ENCODE data around the gene BARX2. TPM values are rescaled to one million over a fixed set of nuclear protein-coding genes. Genes with fewer than 3 reads are reported as not detected.
"Not testable (repeated sequence)": the region's sequence is repeated elsewhere in the genome, so short reads cannot be mapped to it uniquely, and the experiment has no call there.

Gene BARX2
- polyA plus RNA-seq (not detected in 2 replicates), polyA minus RNA-seq (not detected in 2 replicates)

GRCh38 chr11:129375751-129376657 lies at the start of gene BARX2:
TSS of gene BARX2 (plus strand) at chr11:129375848. CDS start at chr11:129376036, 188 bp downstream.
- no peak for TF ChIP-seq POLR2AphosphoS5 (IDR thresholded peaks at IDR 0.05)
- TF ChIP-seq EZH2 (IDR thresholded peaks at IDR 0.05; ENCODE audit: borderline replicate concordance, insufficient read depth, low read length, poor library complexity, severe bottlenecking): no peak
- TF ChIP-seq, protein P1, sequence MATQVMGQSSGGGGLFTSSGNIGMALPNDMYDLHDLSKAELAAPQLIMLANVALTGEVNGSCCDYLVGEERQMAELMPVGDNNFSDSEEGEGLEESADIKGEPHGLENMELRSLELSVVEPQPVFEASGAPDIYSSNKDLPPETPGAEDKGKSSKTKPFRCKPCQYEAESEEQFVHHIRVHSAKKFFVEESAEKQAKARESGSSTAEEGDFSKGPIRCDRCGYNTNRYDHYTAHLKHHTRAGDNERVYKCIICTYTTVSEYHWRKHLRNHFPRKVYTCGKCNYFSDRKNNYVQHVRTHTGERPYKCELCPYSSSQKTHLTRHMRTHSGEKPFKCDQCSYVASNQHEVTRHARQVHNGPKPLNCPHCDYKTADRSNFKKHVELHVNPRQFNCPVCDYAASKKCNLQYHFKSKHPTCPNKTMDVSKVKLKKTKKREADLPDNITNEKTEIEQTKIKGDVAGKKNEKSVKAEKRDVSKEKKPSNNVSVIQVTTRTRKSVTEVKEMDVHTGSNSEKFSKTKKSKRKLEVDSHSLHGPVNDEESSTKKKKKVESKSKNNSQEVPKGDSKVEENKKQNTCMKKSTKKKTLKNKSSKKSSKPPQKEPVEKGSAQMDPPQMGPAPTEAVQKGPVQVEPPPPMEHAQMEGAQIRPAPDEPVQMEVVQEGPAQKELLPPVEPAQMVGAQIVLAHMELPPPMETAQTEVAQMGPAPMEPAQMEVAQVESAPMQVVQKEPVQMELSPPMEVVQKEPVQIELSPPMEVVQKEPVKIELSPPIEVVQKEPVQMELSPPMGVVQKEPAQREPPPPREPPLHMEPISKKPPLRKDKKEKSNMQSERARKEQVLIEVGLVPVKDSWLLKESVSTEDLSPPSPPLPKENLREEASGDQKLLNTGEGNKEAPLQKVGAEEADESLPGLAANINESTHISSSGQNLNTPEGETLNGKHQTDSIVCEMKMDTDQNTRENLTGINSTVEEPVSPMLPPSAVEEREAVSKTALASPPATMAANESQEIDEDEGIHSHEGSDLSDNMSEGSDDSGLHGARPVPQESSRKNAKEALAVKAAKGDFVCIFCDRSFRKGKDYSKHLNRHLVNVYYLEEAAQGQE (IDR thresholded peaks at IDR 0.05; ENCODE audit: borderline replicate concordance): no peak
- peak; percentile 78 for TF ChIP-seq SMC3 (conservative IDR thresholded peaks at IDR 0.05; ENCODE audit: poor library complexity)
- no peak for TF ChIP-seq EP300 (conservative IDR thresholded peaks at IDR 0.05; ENCODE audit: poor library complexity, severe bottlenecking)
- no peak for TF ChIP-seq TAF1 (IDR thresholded peaks at IDR 0.05; ENCODE audit: low read depth)
- TF ChIP-seq RAD21 (conservative IDR thresholded peaks at IDR 0.05): peak; percentile 67
- TF ChIP-seq MXI1 (conservative IDR thresholded peaks at IDR 0.05; ENCODE audit: poor library complexity, severe bottlenecking): no peak
- TF ChIP-seq, protein P2, sequence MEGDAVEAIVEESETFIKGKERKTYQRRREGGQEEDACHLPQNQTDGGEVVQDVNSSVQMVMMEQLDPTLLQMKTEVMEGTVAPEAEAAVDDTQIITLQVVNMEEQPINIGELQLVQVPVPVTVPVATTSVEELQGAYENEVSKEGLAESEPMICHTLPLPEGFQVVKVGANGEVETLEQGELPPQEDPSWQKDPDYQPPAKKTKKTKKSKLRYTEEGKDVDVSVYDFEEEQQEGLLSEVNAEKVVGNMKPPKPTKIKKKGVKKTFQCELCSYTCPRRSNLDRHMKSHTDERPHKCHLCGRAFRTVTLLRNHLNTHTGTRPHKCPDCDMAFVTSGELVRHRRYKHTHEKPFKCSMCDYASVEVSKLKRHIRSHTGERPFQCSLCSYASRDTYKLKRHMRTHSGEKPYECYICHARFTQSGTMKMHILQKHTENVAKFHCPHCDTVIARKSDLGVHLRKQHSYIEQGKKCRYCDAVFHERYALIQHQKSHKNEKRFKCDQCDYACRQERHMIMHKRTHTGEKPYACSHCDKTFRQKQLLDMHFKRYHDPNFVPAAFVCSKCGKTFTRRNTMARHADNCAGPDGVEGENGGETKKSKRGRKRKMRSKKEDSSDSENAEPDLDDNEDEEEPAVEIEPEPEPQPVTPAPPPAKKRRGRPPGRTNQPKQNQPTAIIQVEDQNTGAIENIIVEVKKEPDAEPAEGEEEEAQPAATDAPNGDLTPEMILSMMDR (IDR thresholded peaks at IDR 0.05; ENCODE audit: poor library complexity, severe bottlenecking): peak; percentile 69
- no peaks in the 10 kb centered on the region for H3K79me2 ChIP-seq (replicated peaks; ENCODE audit: insufficient read depth, low read length)
- H2AFZ ChIP-seq (ENCODE audit: low read depth, low read length): no peak within 1 kb of the TSS
- no peaks in the 10 kb centered on the region for H4K20me1 ChIP-seq (ENCODE audit: insufficient read depth)
- H3K4me3 ChIP-seq (ENCODE audit: low read length): peak within 1 kb of the TSS; percentile 67
- H3K27ac ChIP-seq (ENCODE audit: low read length): no peak within 1 kb of the TSS
- peaks cover 77% of the 10 kb centered on the region for H3K27me3 ChIP-seq (ENCODE audit: insufficient read depth, low read depth, low read length)
- H3F3A ChIP-seq (ENCODE audit: insufficient read depth, low read length, poor library complexity, severe bottlenecking): no peaks in the 10 kb centered on the region
- no peak within 1 kb of the TSS for H3K9ac ChIP-seq (ENCODE audit: low read length)
- H3K4me2 ChIP-seq (ENCODE audit: low read length): peak within 1 kb of the TSS; percentile 41
- H3K36me3 ChIP-seq (ENCODE audit: insufficient read depth, low read length): no peaks in the 10 kb centered on the region
- no peaks in the 10 kb centered on the region for H3K9me3 ChIP-seq (ENCODE audit: low read length)
- H3K9me2 ChIP-seq (ENCODE audit: insufficient read depth, low read length): no peaks in the 10 kb centered on the region

DNA sequence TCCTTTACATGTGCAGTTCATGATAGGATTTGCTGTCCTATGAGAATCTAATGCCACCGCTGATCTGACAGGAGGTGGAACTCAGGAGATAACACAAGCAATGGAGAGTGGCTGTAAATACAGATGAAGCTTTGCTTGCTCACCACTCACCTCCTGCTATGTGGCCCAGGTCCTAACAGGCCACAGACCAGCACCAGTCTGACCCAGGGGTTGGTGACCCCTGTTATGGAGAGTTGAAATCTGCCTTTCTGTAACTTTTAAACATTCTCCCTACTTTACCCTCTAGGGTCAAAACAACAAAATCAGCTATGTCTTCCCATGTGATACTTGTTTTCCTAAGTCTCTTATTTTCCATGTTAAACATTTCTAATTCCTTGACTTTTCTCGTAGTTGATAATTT lies 48.7 kb upstream of the BARX2 start:
- Histone ChIP-seq H3K27me3 (ENCODE audit: insufficient read depth, low read depth, low read length) (no peaks in the 10 kb centered on the region), H4K20me1 (ENCODE audit: insufficient read depth) (no peaks in the 10 kb centered on the region), H3K9me3 (ENCODE audit: low read length) (no peaks in the 10 kb centered on the region), H3K4me3 (ENCODE audit: low read length) (no peak overlapping the region), H3F3A (ENCODE audit: insufficient read depth, low read length, poor library complexity, severe bottlenecking) (no peaks in the 10 kb centered on the region), H3K36me3 (ENCODE audit: insufficient read depth, low read length) (no peaks in the 10 kb centered on the region), H3K4me2 (ENCODE audit: low read length) (no peak overlapping the region), H2AFZ (ENCODE audit: low read depth, low read length) (no peak overlapping the region), H3K27ac (ENCODE audit: low read length) (no peak overlapping the region), H3K9me2 (ENCODE audit: insufficient read depth, low read length) (no peaks in the 10 kb centered on the region), H3K9ac (ENCODE audit: low read length) (no peak overlapping the region), H3K79me2 (replicated peaks; ENCODE audit: insufficient read depth, low read length) (no peaks in the 10 kb centered on the region)
- no peak for TF ChIP-seq SMC3 (conservative IDR thresholded peaks at IDR 0.05; ENCODE audit: poor library complexity)
- no peak for TF ChIP-seq EZH2 (IDR thresholded peaks at IDR 0.05; ENCODE audit: borderline replicate concordance, insufficient read depth, low read length, poor library complexity, severe bottlenecking)
- TF ChIP-seq, protein P1 (IDR thresholded peaks at IDR 0.05; ENCODE audit: borderline replicate concordance): no peak
- TF ChIP-seq POLR2AphosphoS5 (IDR thresholded peaks at IDR 0.05): no peak
- TF ChIP-seq TAF1 (IDR thresholded peaks at IDR 0.05; ENCODE audit: low read depth): no peak
- TF ChIP-seq, protein P2 (IDR thresholded peaks at IDR 0.05; ENCODE audit: poor library complexity, severe bottlenecking): no peak

GRCh38 chr11:129327708-129328107 lies 47.9 kb upstream of the BARX2 start:
- not testable (repeated sequence) for H3K9me3 ChIP-seq (ENCODE audit: low read length); H4K20me1 ChIP-seq (ENCODE audit: insufficient read depth); H3K27ac ChIP-seq (ENCODE audit: low read length); H3K9ac ChIP-seq (ENCODE audit: low read length); H3F3A ChIP-seq (ENCODE audit: insufficient read depth, low read length, poor library complexity, severe bottlenecking); H3K4me3 ChIP-seq (ENCODE audit: low read length); H3K36me3 ChIP-seq (ENCODE audit: insufficient read depth, low read length); H2AFZ ChIP-seq (ENCODE audit: low read depth, low read length); H3K4me2 ChIP-seq (ENCODE audit: low read length); H3K9me2 ChIP-seq (ENCODE audit: insufficient read depth, low read length); H3K27me3 ChIP-seq (ENCODE audit: insufficient read depth, low read depth, low read length); H3K79me2 ChIP-seq (replicated peaks; ENCODE audit: insufficient read depth, low read length)

All from neural cell (in vitro differentiated cells).